ENCODE measurements around the gene BDNF. TPM values are rescaled to one million over a fixed set of nuclear protein-coding genes. Genes with fewer than 3 reads are reported as not detected.
"Not testable (repeated sequence)": the region's sequence is repeated elsewhere in the genome, so short reads cannot be mapped to it uniquely, and the experiment has no call there.

BDNF gene
- total RNA-seq = under 1 TPM in 3 of 4 donors, not detected in 1; 0.06 to 0.09 (median 0.08) TPM
- 0.05 TPM for polyA plus RNA-seq
- long read RNA-seq, donor 1 = 0 reads
- long read RNA-seq, donor 2 = 0 reads
- long read RNA-seq, donor 3, full-length matches to known transcripts = 1 of 1 reads
- long read RNA-seq, donor 3, partial matches to known transcripts = 0 of 1 reads
- long read RNA-seq, donor 3, other reads (novel, unspliced or antisense) = 0 of 1 reads
- long read RNA-seq, donor 4 = 0 reads

- Histone ChIP-seq H3K4me1 (ENCODE audit: control insufficient read depth, insufficient read depth, low read length) (peaks cover 7% of the 10 kb centered on the region), H3K27ac (ENCODE audit: low read length) (no peak within 1 kb of the TSS), H3K27me3 (ENCODE audit: control insufficient read depth, insufficient read depth) (no peaks in the 10 kb centered on the region), H3K9me3 (ENCODE audit: control insufficient read depth, low read length) (no peaks in the 10 kb centered on the region), H3K4me3 (ENCODE audit: low read length) (peak within 1 kb of the TSS; percentile 81)
- intact Hi-C loops (cut with DNase I) = loop anchor here in 3 of 4 donors (5.0 to 10.0 kb wide), 3 partner anchors 822 to 1634 kb away; no protein-coding TSS in a partner anchor
- ATAC-seq (peak; percentile 38 to 58), DNase-seq (peak in 1 of 3 donors; percentile 11)
- WGBS = under 1% methylated on average over 92 of the region's 92 CpGs
These were observed at the start of gene BDNF for GRCh38 chr11:27700351-27701301. Gene BDNF, minus strand, starts transcription at chr11:27700455. Its CDS starts 41,891 bp downstream, at chr11:27658564.

GRCh38 chr11:27740362-27741013, 40.2 kb upstream of the BDNF start:
- Histone ChIP-seq H3K27ac (ENCODE audit: low read length) (no peak overlapping the region), H3K27me3 (ENCODE audit: control insufficient read depth, insufficient read depth) (no peaks in the 10 kb centered on the region), H3K4me1 (ENCODE audit: control insufficient read depth, insufficient read depth, low read length) (no peaks in the 10 kb centered on the region), H3K4me3 (ENCODE audit: low read length) (no peak overlapping the region), H3K9me3 (ENCODE audit: control insufficient read depth, low read length) (no peaks in the 10 kb centered on the region)
- ATAC-seq (no peak), DNase-seq (no peak)
- WGBS = 42% methylated on average over 7 of the region's 7 CpGs
- intact Hi-C loops (cut with DNase I) = no loop called here

- 25% methylated on average over 1 of the region's 1 CpG for WGBS
- DNase-seq (no peak), ATAC-seq (no peak)
- Histone ChIP-seq H3K4me1 (ENCODE audit: control insufficient read depth, insufficient read depth, low read length) (no peaks in the 10 kb centered on the region), H3K9me3 (ENCODE audit: control insufficient read depth, low read length) (no peaks in the 10 kb centered on the region), H3K27ac (ENCODE audit: low read length) (no peak overlapping the region), H3K4me3 (ENCODE audit: low read length) (no peak overlapping the region), H3K27me3 (ENCODE audit: control insufficient read depth, insufficient read depth) (no peaks in the 10 kb centered on the region)
- intact Hi-C loops (cut with DNase I) = loop anchor here in 1 of 4 donors (10.0 kb wide), 1 partner anchor 60 kb away; no protein-coding TSS in a partner anchor
These were observed 35.0 kb upstream of the BDNF start for GRCh38 chr11:27735281-27735680.

GRCh38 chr11:27731803-27732202, 31.5 kb upstream of the BDNF start:
- not testable (repeated sequence) for DNase-seq; H3K27ac ChIP-seq (ENCODE audit: low read length); ATAC-seq; H3K4me3 ChIP-seq (ENCODE audit: low read length); H3K27me3 ChIP-seq (ENCODE audit: control insufficient read depth, insufficient read depth); H3K4me1 ChIP-seq (ENCODE audit: control insufficient read depth, insufficient read depth, low read length); H3K9me3 ChIP-seq (ENCODE audit: control insufficient read depth, low read length)
- 90% methylated on average over 7 of the region's 7 CpGs for WGBS
- intact Hi-C loops (cut with DNase I) = loop anchor here in 1 of 4 donors (10.0 kb wide), 1 partner anchor 63 kb away; no protein-coding TSS in a partner anchor

GRCh38 chr11:27726981-27727380, 26.7 kb upstream of the BDNF start:
- WGBS = 74% methylated on average over 1 of the region's 1 CpG
- no peaks in the 10 kb centered on the region for H3K9me3 ChIP-seq (ENCODE audit: control insufficient read depth, low read length)
- no peak for ATAC-seq

GRCh38 chr11:27723687-27724086, 23.4 kb upstream of the BDNF start:
- 75% methylated on average over 1 of the region's 1 CpG for WGBS
- no peak for ATAC-seq
- no peaks in the 10 kb centered on the region for H3K9me3 ChIP-seq (ENCODE audit: control insufficient read depth, low read length)
- no peak for DNase-seq
- intact Hi-C loops (cut with DNase I) = no loop called here
- H3K4me3 ChIP-seq (ENCODE audit: low read length) = no peak overlapping the region
- peaks cover 7% of the 10 kb centered on the region for H3K27me3 ChIP-seq (ENCODE audit: control insufficient read depth, insufficient read depth)
- H3K27ac ChIP-seq (ENCODE audit: low read length) = no peak overlapping the region
- peaks cover 5% of the 10 kb centered on the region for H3K4me1 ChIP-seq (ENCODE audit: control insufficient read depth, insufficient read depth, low read length)

More at GRCh38 chr11:27726981-27727380, 26.7 kb upstream of the BDNF start:
- Histone ChIP-seq H3K4me3 (ENCODE audit: low read length) (no peak overlapping the region), H3K4me1 (ENCODE audit: control insufficient read depth, insufficient read depth, low read length) (peaks cover 5% of the 10 kb centered on the region), H3K27me3 (ENCODE audit: control insufficient read depth, insufficient read depth) (peaks cover 2% of the 10 kb centered on the region), H3K27ac (ENCODE audit: low read length) (no peak overlapping the region)
- no peak for DNase-seq
- intact Hi-C loops (cut with DNase I) = no loop called here

- peaks cover 7% of the 10 kb centered on the region for H3K27me3 ChIP-seq (ENCODE audit: control insufficient read depth, insufficient read depth)
- no peaks in the 10 kb centered on the region for H3K9me3 ChIP-seq (ENCODE audit: control insufficient read depth, low read length)
- WGBS = 3% methylated on average over 18 of the region's 18 CpGs
- DNase-seq (no peak), ATAC-seq (no peak)
- no peak overlapping the region for H3K27ac ChIP-seq (ENCODE audit: low read length)
- H3K4me1 ChIP-seq (ENCODE audit: control insufficient read depth, insufficient read depth, low read length) = peaks cover 5% of the 10 kb centered on the region
- peak overlapping the region; percentile 43 for H3K4me3 ChIP-seq (ENCODE audit: low read length)
- intact Hi-C loops (cut with DNase I) = no loop called here
These were observed 22.7 kb upstream of the BDNF start for GRCh38 chr11:27722953-27723344.

- Histone ChIP-seq H3K27ac (ENCODE audit: low read length) (no peak overlapping the region), H3K27me3 (ENCODE audit: control insufficient read depth, insufficient read depth) (peaks cover 7% of the 10 kb centered on the region), H3K4me3 (ENCODE audit: low read length) (peak overlapping the region; percentile 43), H3K9me3 (ENCODE audit: control insufficient read depth, low read length) (no peaks in the 10 kb centered on the region), H3K4me1 (ENCODE audit: control insufficient read depth, insufficient read depth, low read length) (peaks cover 5% of the 10 kb centered on the region)
- WGBS = 1% methylated on average over 60 of the region's 60 CpGs
- no peak for ATAC-seq
- intact Hi-C loops (cut with DNase I) = no loop called here
- no peak for DNase-seq
These were observed 22.1 kb upstream of the BDNF start for GRCh38 chr11:27722117-27722952.

- peaks cover 7% of the 10 kb centered on the region for H3K27me3 ChIP-seq (ENCODE audit: control insufficient read depth, insufficient read depth)
- WGBS = 4% methylated on average over 37 of the region's 37 CpGs
These were observed 21.2 kb upstream of the BDNF start for GRCh38 chr11:27721264-27722116.

More at GRCh38 chr11:27721264-27722116, 21.2 kb upstream of the BDNF start:
- Histone ChIP-seq H3K9me3 (ENCODE audit: control insufficient read depth, low read length) (no peaks in the 10 kb centered on the region), H3K4me1 (ENCODE audit: control insufficient read depth, insufficient read depth, low read length) (peaks cover 5% of the 10 kb centered on the region), H3K27ac (ENCODE audit: low read length) (no peak overlapping the region), H3K4me3 (ENCODE audit: low read length) (no peak overlapping the region)
- ATAC-seq (no peak), DNase-seq (no peak)
- intact Hi-C loops (cut with DNase I) = no loop called here
